ENCODE data around the gene ACIN1.

Gene ACIN1

DNA sequence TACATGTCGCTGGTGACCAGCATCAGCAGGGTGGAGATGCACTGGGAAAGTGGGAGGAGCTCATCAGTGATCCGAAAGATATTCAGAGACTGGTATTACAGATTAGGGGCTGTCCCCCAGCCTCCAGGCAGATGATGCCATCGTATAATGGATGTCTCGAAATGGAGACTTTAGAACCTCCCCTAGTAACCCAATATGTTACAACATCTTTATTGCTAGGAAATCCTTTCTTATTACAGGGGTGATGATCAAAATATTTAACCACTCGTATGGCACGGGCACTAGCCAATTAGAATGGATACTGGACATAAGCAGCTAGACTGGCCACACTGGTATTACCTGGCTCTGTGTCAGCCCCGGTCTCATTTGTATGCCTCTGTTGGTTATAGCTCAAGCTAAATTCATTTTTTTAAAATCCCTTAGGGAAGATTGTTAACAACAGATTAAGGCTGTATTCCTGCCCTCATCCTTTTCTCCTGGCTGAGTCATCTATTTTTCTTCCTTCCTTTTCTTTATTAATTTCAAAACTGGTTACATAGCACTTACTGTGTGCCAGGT lies 34.9 kb upstream of the ACIN1 start:
- no peak overlapping the region for H3K4me3 ChIP-seq (ENCODE audit: low read length)
- TF ChIP-seq, protein P1, sequence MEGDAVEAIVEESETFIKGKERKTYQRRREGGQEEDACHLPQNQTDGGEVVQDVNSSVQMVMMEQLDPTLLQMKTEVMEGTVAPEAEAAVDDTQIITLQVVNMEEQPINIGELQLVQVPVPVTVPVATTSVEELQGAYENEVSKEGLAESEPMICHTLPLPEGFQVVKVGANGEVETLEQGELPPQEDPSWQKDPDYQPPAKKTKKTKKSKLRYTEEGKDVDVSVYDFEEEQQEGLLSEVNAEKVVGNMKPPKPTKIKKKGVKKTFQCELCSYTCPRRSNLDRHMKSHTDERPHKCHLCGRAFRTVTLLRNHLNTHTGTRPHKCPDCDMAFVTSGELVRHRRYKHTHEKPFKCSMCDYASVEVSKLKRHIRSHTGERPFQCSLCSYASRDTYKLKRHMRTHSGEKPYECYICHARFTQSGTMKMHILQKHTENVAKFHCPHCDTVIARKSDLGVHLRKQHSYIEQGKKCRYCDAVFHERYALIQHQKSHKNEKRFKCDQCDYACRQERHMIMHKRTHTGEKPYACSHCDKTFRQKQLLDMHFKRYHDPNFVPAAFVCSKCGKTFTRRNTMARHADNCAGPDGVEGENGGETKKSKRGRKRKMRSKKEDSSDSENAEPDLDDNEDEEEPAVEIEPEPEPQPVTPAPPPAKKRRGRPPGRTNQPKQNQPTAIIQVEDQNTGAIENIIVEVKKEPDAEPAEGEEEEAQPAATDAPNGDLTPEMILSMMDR (conservative IDR thresholded peaks at IDR 0.05; ENCODE audit: low read length), result no peak
- no peak for DNase-seq (ENCODE audit: low read depth)

DNA sequence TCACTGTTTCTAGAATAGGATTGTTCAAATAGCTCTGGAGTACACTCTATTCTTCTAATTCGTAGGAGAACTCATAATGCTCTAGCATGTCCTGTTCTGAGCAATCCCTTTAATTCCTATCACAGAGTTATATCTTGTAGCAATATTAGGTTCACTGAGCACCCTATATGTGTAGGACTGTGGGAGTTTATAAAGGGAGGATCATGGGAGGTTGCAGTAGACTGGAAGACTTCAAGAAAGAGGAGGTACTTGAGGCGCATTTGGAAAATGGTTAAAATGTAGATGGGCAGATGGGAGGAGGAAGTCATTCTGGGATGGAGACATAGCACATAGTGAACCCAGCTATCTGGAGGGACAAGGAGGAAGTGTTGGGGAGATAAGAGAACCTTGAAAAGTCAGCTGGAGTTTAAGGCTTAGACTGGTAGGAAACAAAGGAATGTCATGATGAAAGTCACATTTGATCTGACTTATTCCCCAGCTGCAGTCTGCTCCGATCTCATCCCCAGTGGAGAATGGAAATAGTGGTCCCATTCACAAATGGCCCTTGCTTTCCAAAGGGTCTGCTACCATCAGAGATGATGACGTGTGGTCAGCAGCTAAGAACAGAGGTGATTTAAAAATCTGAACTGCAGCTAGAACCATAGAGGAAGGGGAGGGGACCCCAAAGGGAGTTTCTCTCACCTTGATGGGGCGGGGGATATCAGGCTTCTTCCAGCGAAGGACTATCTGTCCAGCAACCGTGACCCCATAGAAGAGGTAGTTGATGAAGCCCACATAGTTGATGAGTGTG lies 34.2 kb upstream of the ACIN1 start:
- no peak for DNase-seq (ENCODE audit: low read depth)
- H3K4me3 ChIP-seq (ENCODE audit: low read length), result no peak overlapping the region
- TF ChIP-seq, protein P1 (conservative IDR thresholded peaks at IDR 0.05; ENCODE audit: low read length), result no peak

DNA sequence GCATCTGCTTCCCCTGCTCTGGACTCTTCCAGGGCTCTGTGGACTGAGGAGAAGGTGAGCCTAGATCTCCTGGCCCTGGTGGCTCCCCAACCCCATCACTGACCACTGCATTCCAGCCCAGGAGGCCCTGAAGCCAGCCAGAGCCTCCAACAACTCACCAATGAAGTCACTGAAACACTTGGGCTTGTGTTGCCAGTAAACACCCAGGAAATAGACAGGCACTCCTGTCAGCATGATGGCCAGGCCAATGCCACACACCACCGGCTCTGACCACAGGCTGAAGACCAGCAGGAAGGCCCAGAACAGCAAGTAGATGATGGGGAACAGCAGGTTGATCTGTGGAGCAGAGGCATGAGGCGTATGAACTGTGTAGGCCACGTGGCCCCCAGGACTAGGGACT lies 32.9 kb upstream of the ACIN1 start:
- no peak overlapping the region for H3K4me3 ChIP-seq (ENCODE audit: low read length)
- DNase-seq (ENCODE audit: low read depth), result no peak
- TF ChIP-seq, protein P1 (conservative IDR thresholded peaks at IDR 0.05; ENCODE audit: low read length), result no peak

DNA sequence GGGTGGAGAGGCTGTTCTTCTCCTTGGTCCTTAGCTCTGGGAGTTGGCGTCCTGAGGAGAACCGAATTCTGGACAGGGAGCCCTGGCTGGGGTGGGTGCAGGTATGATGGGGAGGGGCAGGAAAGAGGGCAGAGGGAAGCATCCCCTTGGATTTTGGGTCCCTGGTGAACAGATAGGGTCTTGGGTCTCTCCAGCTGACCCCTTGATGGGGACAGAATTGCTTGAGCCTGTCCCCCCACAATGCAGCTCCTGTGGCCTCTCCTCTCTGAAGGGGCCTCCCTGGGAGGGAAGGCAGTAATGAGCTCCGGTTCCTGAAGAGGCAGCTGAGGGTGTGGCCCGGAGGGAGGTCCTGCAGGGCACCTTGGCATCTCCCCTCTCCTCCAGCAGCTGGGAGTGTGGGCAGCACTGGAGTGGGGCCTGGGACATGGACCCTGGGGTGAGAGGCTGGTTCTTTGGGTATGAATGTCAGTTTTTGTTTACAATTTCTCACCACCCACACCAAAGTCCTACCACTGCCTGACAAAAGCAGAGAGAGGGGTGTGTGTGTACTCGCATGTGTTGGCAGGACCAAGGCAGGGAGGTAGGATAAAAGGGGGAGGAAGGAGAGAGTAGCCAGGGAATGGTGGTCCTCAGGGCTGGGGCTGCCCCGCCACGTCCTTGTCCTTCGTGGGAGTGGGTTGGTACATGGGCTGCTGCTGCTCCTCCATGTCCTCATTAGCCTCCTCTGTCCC lies 31.8 kb upstream of the ACIN1 start:
- no peak for DNase-seq (ENCODE audit: low read depth)
- TF ChIP-seq, protein P1 (conservative IDR thresholded peaks at IDR 0.05; ENCODE audit: low read length), result no peak
- H3K4me3 ChIP-seq (ENCODE audit: low read length), result no peak overlapping the region

DNA sequence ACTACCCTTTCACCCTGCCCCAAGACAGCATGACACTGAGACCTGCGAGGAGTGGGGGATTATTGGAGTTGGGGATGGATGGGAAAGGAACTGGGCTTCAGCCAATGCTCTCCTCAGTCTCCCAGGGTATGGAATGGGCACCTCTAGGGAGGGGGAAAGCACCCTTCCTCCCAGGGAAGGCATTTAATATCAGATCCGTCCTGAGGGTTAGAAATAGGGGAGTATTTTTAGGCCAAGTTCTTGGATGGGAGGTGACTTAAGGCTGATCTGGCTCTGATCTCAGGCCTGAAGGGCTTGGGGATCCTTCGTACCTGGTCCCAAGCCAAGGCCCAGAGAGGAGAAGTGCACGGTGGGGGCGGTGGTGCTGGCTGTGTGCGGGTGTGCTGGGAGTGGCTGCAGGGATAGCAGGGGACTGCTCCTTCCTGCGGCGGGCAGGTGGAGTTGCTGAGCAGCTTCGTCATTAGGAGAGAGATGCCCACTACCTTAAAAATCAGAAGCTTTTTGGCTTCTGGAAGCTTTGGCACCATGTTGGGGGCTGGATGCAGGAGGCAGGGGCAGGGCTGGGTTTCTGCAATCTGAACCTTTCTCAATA lies 31.1 kb upstream of the ACIN1 start:
- no peak for DNase-seq (ENCODE audit: low read depth)
- TF ChIP-seq, protein P1 (conservative IDR thresholded peaks at IDR 0.05; ENCODE audit: low read length), result no peak
- no peak overlapping the region for H3K4me3 ChIP-seq (ENCODE audit: low read length)

DNA sequence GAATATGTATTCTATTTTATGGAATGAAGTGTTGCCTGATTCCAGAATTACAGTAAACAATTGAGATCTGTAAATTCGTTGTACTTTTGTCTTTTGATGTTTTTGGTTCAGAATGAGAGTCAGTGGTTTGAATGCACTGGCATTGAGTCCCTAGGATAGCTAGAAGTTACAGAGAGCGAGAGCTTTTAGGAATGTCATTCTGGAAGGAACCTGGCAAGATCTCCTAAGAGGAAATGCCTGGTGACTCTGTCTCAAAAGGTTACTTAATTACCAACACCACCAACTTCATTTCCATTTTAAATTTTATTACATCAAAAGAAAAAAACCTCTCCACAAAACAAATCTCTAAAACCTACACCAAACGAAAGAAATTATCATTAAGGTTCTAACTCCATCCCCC lies 30.1 kb upstream of the ACIN1 start:
- TF ChIP-seq, protein P1 (conservative IDR thresholded peaks at IDR 0.05; ENCODE audit: low read length), result no peak
- peak; percentile 54 for DNase-seq (ENCODE audit: low read depth)
- no peak overlapping the region for H3K4me3 ChIP-seq (ENCODE audit: low read length)

All from AG10803 (cell line).